OCI-LY7 (cell line): ENCODE results near the gene MACROD2. TPM values are rescaled to one million over a fixed set of nuclear protein-coding genes. Genes with fewer than 3 reads are reported as not detected.

Source experiments
- BruUV-seq: library from RNA; stranded (reverse); fragments of 400-500 nt; replicated peaks from 2 replicates; lab custom pipeline; 2021; lab: Mats Ljungman, UMichigan
- CTCF ChIA-PET: fragments of 300-600 bp; sonication (Branson Sonifier 250); formaldehyde crosslinking; loops from one replicate; lab custom pipeline; 2022; ENCODE audit warnings: antibody characterized with exemption; ENCODE audit not compliant: unreplicated experiment; lab: Charles Lee
- POLR2A ChIA-PET: fragments of 300-600 bp; sonication (Branson Sonifier 250); formaldehyde crosslinking; loops from one replicate; lab custom pipeline; 2022; ENCODE audit warnings: antibody characterized with exemption; lab: Charles Lee
- DNase-seq: peaks from one replicate; pipeline ENCODE4 v3.0.0-alpha.2; 2015; ENCODE audit warnings: low spot score
- H2AFZ ChIP-seq: fragments of 200-600 bp; sonication (generic), shearing (Covaris generic); 2 replicates; pipeline ENCODE4 v1.6.1; 2014; ENCODE audit warnings: mild to moderate bottlenecking, antibody characterized with exemption, low read length, moderate library complexity
- H3K27ac ChIP-seq: fragments of 200-600 bp; sonication (generic); 2 replicates; pipeline ENCODE4 v1.5.1; 2014; ENCODE audit warnings: mixed run types, low read depth, mild to moderate bottlenecking, moderate library complexity, low read length, inconsistent platforms; ENCODE audit not compliant: poor library complexity, severe bottlenecking
- H3K36me3 ChIP-seq: fragments of 200-600 bp; sonication (generic); 2 replicates; pipeline ENCODE4 v1.6.1; 2014; ENCODE audit warnings: mild to moderate bottlenecking, antibody characterized with exemption, low read length, moderate library complexity, mixed read lengths; ENCODE audit not compliant: insufficient read depth
- H3K4me1 ChIP-seq: fragments of 200-600 bp; sonication (generic); 2 replicates; pipeline ENCODE4 v1.5.1; 2014; ENCODE audit warnings: mild to moderate bottlenecking, low read length; ENCODE audit not compliant: insufficient read depth, poor library complexity, severe bottlenecking
- H3K4me2 ChIP-seq: fragments of 200-600 bp; sonication (generic); 2 replicates; pipeline ENCODE4 v1.6.1; 2014; ENCODE audit warnings: mild to moderate bottlenecking, low read length
- H3K4me3 ChIP-seq: fragments of 200-600 bp; sonication (generic); 2 replicates; pipeline ENCODE4 v1.5.1; 2014; ENCODE audit warnings: mild to moderate bottlenecking, low read depth, low read length; ENCODE audit not compliant: poor library complexity, severe bottlenecking
- H3K79me2 ChIP-seq: fragments of 200-600 bp; sonication (generic); 2 replicates; pipeline ENCODE4 v1.6.1; 2016; ENCODE audit warnings: low read depth, mild to moderate bottlenecking, low read length, moderate library complexity, mixed read lengths; ENCODE audit not compliant: insufficient read depth
- H3K9me2 ChIP-seq: fragments of 200-600 bp; sonication (generic); 2 replicates; pipeline ENCODE4 v1.6.1; 2016; ENCODE audit warnings: mild to moderate bottlenecking, low read length, mixed read lengths; ENCODE audit not compliant: insufficient read depth
- H3K9me3 ChIP-seq: fragments of 200-600 bp; sonication (generic); 2 replicates; pipeline ENCODE4 v1.6.1; 2014; ENCODE audit warnings: mild to moderate bottlenecking, mixed run types, low read length, mixed read lengths
- H4K20me1 ChIP-seq: fragments of 200-600 bp; sonication (generic); 2 replicates; pipeline ENCODE4 v1.6.1; 2014; ENCODE audit warnings: mild to moderate bottlenecking, antibody characterized with exemption, low read length, moderate library complexity, mixed read lengths; ENCODE audit not compliant: insufficient read depth
- EZH2phosphoT487 ChIP-seq: fragments of 200-600 bp; sonication (generic); IDR thresholded peaks from 2 replicates; pipeline ENCODE4 v1.6.1; 2018; ENCODE audit warnings: low read depth, borderline replicate concordance, mild to moderate bottlenecking, mixed run types, antibody characterized with exemption, low read length, moderate library complexity, mixed read lengths
- intact Hi-C: fragments of 100-400 bp; cut with micrococcal nuclease; formaldehyde crosslinking; loops from one replicate; pipeline ENCODE4 v1.10.0; 2022; ENCODE audit not compliant: unreplicated experiment
- total RNA-seq, 2 experiments: library from RNA; depleted of rRNA in 1 of 2; stranded (reverse); fragments of >200 nt in 1 of 2; shearing (Covaris generic) in 1 of 2; gene quantifications; 2 replicates each; pipeline ENCODE4 v1.2.3, GENCODE V29; 2014 to 2022
- TF ChIP-seq, protein P1 (sequence below): fragments of 200-600 bp; sonication (generic); conservative IDR thresholded peaks from 2 replicates; pipeline ENCODE4 v1.5.1; 2014; ENCODE audit warnings: mild to moderate bottlenecking, antibody characterized with exemption, low read length, moderate library complexity, mixed read lengths

Gene MACROD2
- total RNA-seq, 2 experiments from 2014 or later, result 0.09 to 4.5 TPM

DNA sequence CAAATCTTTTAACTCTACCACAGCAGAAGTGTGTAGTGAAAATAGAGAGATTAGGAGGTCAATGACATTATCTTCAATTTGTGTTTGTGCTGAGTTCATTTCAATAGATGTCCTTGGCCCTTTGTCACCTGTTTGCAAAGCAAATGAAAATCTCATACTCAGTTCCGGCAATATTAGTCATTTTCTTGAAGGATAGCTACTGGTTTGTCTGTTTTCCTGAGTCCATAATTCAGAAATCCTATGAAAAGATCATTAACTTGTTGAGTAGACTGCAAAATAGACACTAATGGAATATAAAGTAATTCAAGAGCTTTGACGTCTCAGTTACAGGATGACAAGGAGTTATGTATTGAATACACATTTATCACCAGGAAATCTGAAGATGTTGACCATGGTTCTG is 1163.2 kb downstream of the MACROD2 start:
- Histone ChIP-seq H3K4me2 (no peak overlapping the region), H3K9me2 (no peaks in the 10 kb centered on the region), H3K79me2 (no peaks in the 10 kb centered on the region), H3K36me3 (no peaks in the 10 kb centered on the region), H3K9me3 (no peaks in the 10 kb centered on the region), H3K4me3 (no peak overlapping the region), H2AFZ (no peak overlapping the region), H3K4me1 (no peaks in the 10 kb centered on the region), H4K20me1 (no peaks in the 10 kb centered on the region), H3K27ac (no peak overlapping the region)
- TF ChIP-seq, protein P1, sequence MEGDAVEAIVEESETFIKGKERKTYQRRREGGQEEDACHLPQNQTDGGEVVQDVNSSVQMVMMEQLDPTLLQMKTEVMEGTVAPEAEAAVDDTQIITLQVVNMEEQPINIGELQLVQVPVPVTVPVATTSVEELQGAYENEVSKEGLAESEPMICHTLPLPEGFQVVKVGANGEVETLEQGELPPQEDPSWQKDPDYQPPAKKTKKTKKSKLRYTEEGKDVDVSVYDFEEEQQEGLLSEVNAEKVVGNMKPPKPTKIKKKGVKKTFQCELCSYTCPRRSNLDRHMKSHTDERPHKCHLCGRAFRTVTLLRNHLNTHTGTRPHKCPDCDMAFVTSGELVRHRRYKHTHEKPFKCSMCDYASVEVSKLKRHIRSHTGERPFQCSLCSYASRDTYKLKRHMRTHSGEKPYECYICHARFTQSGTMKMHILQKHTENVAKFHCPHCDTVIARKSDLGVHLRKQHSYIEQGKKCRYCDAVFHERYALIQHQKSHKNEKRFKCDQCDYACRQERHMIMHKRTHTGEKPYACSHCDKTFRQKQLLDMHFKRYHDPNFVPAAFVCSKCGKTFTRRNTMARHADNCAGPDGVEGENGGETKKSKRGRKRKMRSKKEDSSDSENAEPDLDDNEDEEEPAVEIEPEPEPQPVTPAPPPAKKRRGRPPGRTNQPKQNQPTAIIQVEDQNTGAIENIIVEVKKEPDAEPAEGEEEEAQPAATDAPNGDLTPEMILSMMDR, result no peak
- no peak for TF ChIP-seq EZH2phosphoT487
- DNase-seq, result no peak
- ChIA-PET CTCF (no interaction called here), POLR2A (no interaction called here)
- intact Hi-C loops, result no loop called here
- no TSS peak for BruUV-seq

DNA sequence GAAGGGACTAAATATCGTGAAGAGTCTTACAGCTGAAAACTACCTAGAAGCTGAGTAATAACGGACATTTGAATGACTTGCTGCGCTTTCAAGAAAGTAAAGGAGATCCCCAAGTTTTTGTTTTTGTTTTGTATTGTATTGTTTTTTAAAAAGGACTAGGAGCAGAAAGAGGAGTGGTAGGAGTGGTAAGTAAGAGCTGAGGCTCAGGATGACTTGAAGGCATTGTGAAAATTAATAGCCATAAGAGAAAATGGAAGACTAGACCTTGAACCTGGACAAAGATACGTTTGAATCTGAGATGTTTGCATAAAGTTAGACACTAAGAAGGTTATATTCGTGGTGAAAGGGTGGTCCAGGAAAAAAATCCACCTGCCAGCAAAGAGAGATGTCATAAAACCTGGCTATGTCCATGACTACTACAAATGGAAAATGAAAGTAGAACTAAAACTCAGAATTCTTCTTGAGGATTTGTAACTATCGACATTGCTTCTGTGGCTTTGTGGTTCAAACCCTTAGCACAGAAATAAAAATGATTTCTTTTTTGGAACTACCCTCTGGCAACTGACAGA is 1166.8 kb downstream of the MACROD2 start:
- Histone ChIP-seq H3K9me2 (no peaks in the 10 kb centered on the region), H3K9me3 (no peaks in the 10 kb centered on the region), H3K79me2 (no peaks in the 10 kb centered on the region), H3K4me3 (no peak overlapping the region), H4K20me1 (no peaks in the 10 kb centered on the region), H2AFZ (no peak overlapping the region), H3K36me3 (no peaks in the 10 kb centered on the region), H3K4me2 (no peak overlapping the region), H3K4me1 (no peaks in the 10 kb centered on the region), H3K27ac (no peak overlapping the region)
- ChIA-PET CTCF (no interaction called here), POLR2A (no interaction called here)
- no TSS peak for BruUV-seq
- TF ChIP-seq, protein P1, result no peak
- TF ChIP-seq EZH2phosphoT487, result no peak
- DNase-seq, result no peak
- intact Hi-C loops, result no loop called here

- no peak for TF ChIP-seq EZH2phosphoT487
- TF ChIP-seq, protein P1, result no peak
- intact Hi-C loops, result no loop called here
- no peak overlapping the region for H3K4me3 ChIP-seq
- H2AFZ ChIP-seq, result no peak overlapping the region
- H3K36me3 ChIP-seq, result no peaks in the 10 kb centered on the region
- H3K4me2 ChIP-seq, result no peak overlapping the region
- H3K79me2 ChIP-seq, result no peaks in the 10 kb centered on the region
- H4K20me1 ChIP-seq, result no peaks in the 10 kb centered on the region
- DNase-seq, result no peak
- BruUV-seq, result no TSS peak
- CTCF ChIA-PET, result no interaction called here
- no peaks in the 10 kb centered on the region for H3K9me3 ChIP-seq
- no peak overlapping the region for H3K27ac ChIP-seq
- no peaks in the 10 kb centered on the region for H3K4me1 ChIP-seq
- POLR2A ChIA-PET, result interaction anchor here (0.8 kb wide), 1 partner anchor 193 kb away, joined by 3 read pairs; no protein-coding TSS in a partner anchor
- H3K9me2 ChIP-seq, result no peaks in the 10 kb centered on the region
Observed at GRCh38 chr20:15163632-15164031, 1168.3 kb downstream of the MACROD2 start.
